HCT116 (cell line): ENCODE measurements around the gene NAA80. TPM values are rescaled to one million over a fixed set of nuclear protein-coding genes. Genes with fewer than 3 reads are reported as not detected.

Source experiments
- ATAC-seq: fragments of 200-7000 bp; cut with Tn5 transposase; 2 replicates; pipeline ENCODE4 v1.9.1; 2020; ENCODE audit warnings: mild to moderate bottlenecking, moderate library complexity
- BruUV-seq: library from RNA; stranded (reverse); fragments of 400-500 nt; replicated peaks from 2 replicates; lab custom pipeline; 2021; lab: Mats Ljungman, UMichigan
- CTCF ChIA-PET: fragments of 300-600 bp; sonication (Branson Sonifier 250); formaldehyde crosslinking; loops from one replicate; lab custom pipeline; 2021; ENCODE audit warnings: antibody characterized with exemption; lab: Charles Lee
- POLR2A ChIA-PET: fragments of 300-600, 350-600 bp; sonication (Branson Sonifier 250); formaldehyde crosslinking; loops from one replicate; lab custom pipeline; 2021; ENCODE audit warnings: antibody characterized with exemption; lab: Charles Lee
- RAD21 ChIA-PET, 2 experiments: fragments of 300-600 bp; sonication (Branson Sonifier 250); formaldehyde crosslinking; loops; one replicate each; lab custom pipeline; 2023; ENCODE audit warnings: low total read pairs in 2 of 2; ENCODE audit not compliant: uncharacterized antibody in 2 of 2, unreplicated experiment in 2 of 2, low non-redundant PET in 1 of 2; lab: Charles Lee
- DNase-seq: peaks from one replicate; pipeline ENCODE4 v3.0.0-alpha.2; 2010; ENCODE audit warnings: low read depth, low spot score
- H2AFZ ChIP-seq: fragments of 200-600 bp; shearing (Covaris generic), sonication (generic); 2 replicates; pipeline ENCODE4 v1.6.1; 2017; ENCODE audit warnings: low read depth, mixed run types, mixed read lengths, antibody characterized with exemption, low read length; ENCODE audit not compliant: poor library complexity, severe bottlenecking
- H3K27ac ChIP-seq: 2 replicates; pipeline ENCODE4 v1.5.1; 2012; ENCODE audit warnings: low read depth, low read length
- H3K27me3 ChIP-seq: fragments of 200-600 bp; sonication (generic); 2 replicates; pipeline ENCODE4 v1.6.1; 2016; ENCODE audit warnings: mixed run types, low read length, mixed read lengths; ENCODE audit not compliant: insufficient read depth
- H3K36me3 ChIP-seq, 2 experiments: fragments of 200-500 bp in 1 of 2; fragments of 200-600 bp in 1 of 2; sonication (Bioruptor generic) in 1 of 2; sonication (generic) in 1 of 2; 2 replicates each; pipeline versions ENCODE4 v1.5.1 to v1.6.1; 2014 to 2016; ENCODE audit warnings: low read length in 2 of 2, inconsistent platforms in 1 of 2, mixed read lengths in 1 of 2, mixed run types in 1 of 2; ENCODE audit not compliant: insufficient read depth in 2 of 2, control insufficient read depth in 1 of 2
- H3K4me1 ChIP-seq, 2 experiments: fragments of 200-600 bp in 1 of 2; sonication (generic) in 1 of 2; 2 replicates each; pipeline versions ENCODE4 v1.5.1 to v1.6.1; 2012 to 2017; ENCODE audit warnings: low read length in 2 of 2, inconsistent platforms in 1 of 2, mild to moderate bottlenecking in 1 of 2, mixed read lengths in 1 of 2, mixed run types in 1 of 2, moderate library complexity in 1 of 2; ENCODE audit not compliant: insufficient read depth in 2 of 2, control insufficient read depth in 1 of 2
- H3K4me2 ChIP-seq: fragments of 200-600 bp; sonication (generic); 2 replicates; pipeline ENCODE4 v1.6.1; 2017; ENCODE audit warnings: mixed run types, low read length, mixed read lengths
- H3K4me3 ChIP-seq, 2 experiments: fragments of 200-600 bp in 1 of 2; sonication (generic) in 1 of 2; replicated peaks in 1 of 2; 2 replicates each; pipeline ENCODE4 v1.5.1; 2011 to 2016; ENCODE audit warnings: low read length in 2 of 2, control low read depth in 1 of 2, low read depth in 1 of 2, mild to moderate bottlenecking in 1 of 2, mixed read lengths in 1 of 2, mixed run types in 1 of 2
- H3K79me2 ChIP-seq: fragments of 200-600 bp; sonication (generic); 2 replicates; pipeline ENCODE4 v1.6.1; 2017; ENCODE audit warnings: mild to moderate bottlenecking, mixed run types, low read length, moderate library complexity, mixed read lengths; ENCODE audit not compliant: insufficient read depth
- H3K9ac ChIP-seq: fragments of 200-600 bp; sonication (generic); 2 replicates; pipeline ENCODE4 v1.6.1; 2016; ENCODE audit warnings: low read length, mixed read lengths
- H3K9me2 ChIP-seq: fragments of 200-600 bp; sonication (generic), shearing (Covaris generic); 2 replicates; pipeline ENCODE4 v1.6.1; 2017; ENCODE audit warnings: mixed run types, mild to moderate bottlenecking, moderate library complexity; ENCODE audit not compliant: insufficient read depth
- H3K9me3 ChIP-seq, 2 experiments: fragments of 200-500 bp in 1 of 2; fragments of 200-600 bp in 1 of 2; sonication (Bioruptor generic) in 1 of 2; sonication (generic) in 1 of 2; 2 replicates each; pipeline ENCODE4 v1.6.1; 2014 to 2017; ENCODE audit warnings: low read length in 2 of 2, mixed read lengths in 2 of 2, inconsistent platforms in 1 of 2, low read depth in 1 of 2, mild to moderate bottlenecking in 1 of 2, mixed run types in 1 of 2, moderate library complexity in 1 of 2; ENCODE audit not compliant: control insufficient read depth in 1 of 2, insufficient read depth in 1 of 2
- H4K20me1 ChIP-seq: fragments of 200-600 bp; sonication (generic), shearing (Covaris generic); 2 replicates; pipeline ENCODE4 v1.6.1; 2017; ENCODE audit warnings: mixed run types, mild to moderate bottlenecking, moderate library complexity; ENCODE audit not compliant: insufficient read depth
- CBX3 ChIP-seq: IDR thresholded peaks from 2 replicates; pipeline ENCODE4 v1.6.1; 2012; ENCODE audit warnings: low read depth
- ELF1 ChIP-seq: IDR thresholded peaks from 2 replicates; pipeline ENCODE4 v1.6.1; 2012; ENCODE audit warnings: low read depth, borderline replicate concordance
- RAD21 ChIP-seq: IDR thresholded peaks from 2 replicates; pipeline ENCODE4 v1.6.1; 2012; ENCODE audit warnings: low read depth, mild to moderate bottlenecking
- SIN3A ChIP-seq: IDR thresholded peaks from 2 replicates; pipeline ENCODE4 v1.6.1; 2012; ENCODE audit warnings: low read depth
- ZNF274 ChIP-seq: fragments of 200-500 bp; sonication (Bioruptor generic); IDR thresholded peaks from 2 replicates; pipeline ENCODE4 v1.6.1; 2014; ENCODE audit warnings: mild to moderate bottlenecking, low read depth, low read length, inconsistent platforms
- intact Hi-C: fragments of 100-400 bp; cut with micrococcal nuclease; formaldehyde crosslinking; loops from 2 replicates; pipeline ENCODE4 v1.10.0; 2022
- total RNA-seq: library from RNA; stranded (reverse); gene quantifications from one replicate; pipeline ENCODE4 v1.2.1, GENCODE V29; 2021; ENCODE audit not compliant: unreplicated experiment
- TF ChIP-seq, protein P1 (sequence below): IDR thresholded peaks from 2 replicates; pipeline ENCODE4 v1.6.1; 2012
- TF ChIP-seq, protein P2 (sequence below): IDR thresholded peaks from 2 replicates; pipeline ENCODE4 v1.6.1; 2012

NAA80 gene
- total RNA-seq, 1 experiment from 2014 or later, result 21.3 TPM

- DNase-seq (no peak), ATAC-seq (no peak)
- RAD21 ChIA-PET, result interaction anchor here in 1 of 2 experiments (1.5 kb wide), 1 partner anchor 44 kb away, joined by 6 read pairs; no protein-coding TSS in a partner anchor
- Histone ChIP-seq H3K27ac (peak overlapping the region; percentile 88; the same call in 1 of the 2 replicates), H3K79me2 (no peaks in the 10 kb centered on the region), H3K4me1 (peaks cover 73 to 87% of the 10 kb centered on the region in 2 experiments), H3K9me3 (no peaks in the 10 kb centered on the region), H3K36me3 (no peaks in the 10 kb centered on the region), H3K27me3 (no peaks in the 10 kb centered on the region), H3K9ac (peak overlapping the region; percentile 62; the same call in 1 of the 2 replicates), H4K20me1 (no peaks in the 10 kb centered on the region), H3K4me3 (peak overlapping the region in 1 of 2 experiments; percentile 47; a peak in 1 of 4 replicates), H2AFZ (no peak overlapping the region)
- BruUV-seq, result TSS peak; percentile 29
- CTCF ChIA-PET, result interaction anchor here (1.0 to 3.4 kb wide), 5 partner anchors 11 to 76 kb away, joined by 3 to 27 read pairs (median 9); no protein-coding TSS in a partner anchor
- intact Hi-C loops, result loop anchor here (5.0 kb wide), 1 partner anchor 148 kb away; no protein-coding TSS in a partner anchor
- TF ChIP-seq ZNF274, result no peak
- TF ChIP-seq, protein P1, sequence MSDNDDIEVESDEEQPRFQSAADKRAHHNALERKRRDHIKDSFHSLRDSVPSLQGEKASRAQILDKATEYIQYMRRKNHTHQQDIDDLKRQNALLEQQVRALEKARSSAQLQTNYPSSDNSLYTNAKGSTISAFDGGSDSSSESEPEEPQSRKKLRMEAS, result no peak
- no peak for TF ChIP-seq CBX3
- TF ChIP-seq ELF1, result no peak
- no peak for TF ChIP-seq SIN3A
- TF ChIP-seq, protein P2, sequence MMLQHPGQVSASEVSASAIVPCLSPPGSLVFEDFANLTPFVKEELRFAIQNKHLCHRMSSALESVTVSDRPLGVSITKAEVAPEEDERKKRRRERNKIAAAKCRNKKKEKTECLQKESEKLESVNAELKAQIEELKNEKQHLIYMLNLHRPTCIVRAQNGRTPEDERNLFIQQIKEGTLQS, result no peak
- no peak for TF ChIP-seq RAD21
- TF ChIP-seq, all 23 proteins: peak for 0
- peak overlapping the region; percentile 80 for H3K4me2 ChIP-seq
- POLR2A ChIA-PET, result interaction anchor here (1.5 kb wide), 1 partner anchor 22 kb away, joined by 3 read pairs; the partner anchor contains the start of gene IFRD2
- no peaks in the 10 kb centered on the region for H3K9me2 ChIP-seq
Measured at GRCh38 chr3:50270422-50271224, 28.6 kb downstream of the NAA80 start.
